Occipital lobe (tissue), 2 donors: Measurements from ENCODE around the gene SERP2. TPM values are rescaled to one million over a fixed set of nuclear protein-coding genes. Genes with fewer than 3 reads are reported as not detected.

ENCODE experiments used
- DNase-seq: peaks from one replicate; lab custom pipeline; 2025; lab: John Stamatoyannopoulos, UW
- total RNA-seq: library from RNA; depleted of rRNA; stranded (reverse); fragments of >200 nt; gene quantifications from one replicate; pipeline ENCODE4 v1.2.3, GENCODE V29; 2014

Gene SERP2
- total RNA-seq, 1 donor from 2014 or later, result 30.7 TPM

DNA sequence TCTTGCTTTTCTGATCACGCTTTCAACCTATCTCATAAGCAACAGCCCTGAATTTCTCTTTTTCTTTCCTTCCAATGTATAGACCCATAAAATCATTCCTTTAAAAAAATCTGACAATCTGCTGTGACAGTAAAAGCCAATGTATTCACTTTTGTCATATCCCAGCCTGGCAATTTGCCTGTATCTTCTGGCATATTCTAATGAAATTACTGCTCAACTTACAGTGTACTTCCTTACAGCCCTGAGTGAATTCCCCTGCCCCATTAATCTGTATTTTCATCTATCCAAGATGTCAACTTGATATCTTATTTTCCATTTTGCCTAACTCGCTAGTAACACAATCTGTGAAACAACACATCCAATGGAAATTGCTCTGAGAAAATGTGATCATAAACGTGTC is 18.0 kb upstream of the SERP2 start:
- DNase-seq, result no peak

DNA sequence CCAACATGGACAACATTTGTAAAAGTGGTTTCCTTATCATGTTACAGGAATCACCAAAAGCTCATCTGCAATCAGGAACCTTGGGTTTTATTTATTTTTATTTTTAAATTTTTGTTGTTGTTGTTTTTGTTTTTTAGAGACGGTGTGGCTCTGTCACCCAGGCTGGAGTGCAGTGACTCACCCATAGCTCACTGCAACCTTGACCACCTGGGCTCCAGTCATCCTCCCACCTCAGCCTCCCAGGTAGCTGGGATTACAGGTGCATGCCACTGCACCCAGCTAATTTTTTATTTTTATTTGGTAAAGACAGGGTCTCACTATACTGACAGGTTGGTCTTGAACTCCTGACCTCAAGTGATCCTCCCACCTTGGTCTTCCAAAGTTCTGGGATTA is 13.6 kb upstream of the SERP2 start:
- DNase-seq, result no peak

DNA sequence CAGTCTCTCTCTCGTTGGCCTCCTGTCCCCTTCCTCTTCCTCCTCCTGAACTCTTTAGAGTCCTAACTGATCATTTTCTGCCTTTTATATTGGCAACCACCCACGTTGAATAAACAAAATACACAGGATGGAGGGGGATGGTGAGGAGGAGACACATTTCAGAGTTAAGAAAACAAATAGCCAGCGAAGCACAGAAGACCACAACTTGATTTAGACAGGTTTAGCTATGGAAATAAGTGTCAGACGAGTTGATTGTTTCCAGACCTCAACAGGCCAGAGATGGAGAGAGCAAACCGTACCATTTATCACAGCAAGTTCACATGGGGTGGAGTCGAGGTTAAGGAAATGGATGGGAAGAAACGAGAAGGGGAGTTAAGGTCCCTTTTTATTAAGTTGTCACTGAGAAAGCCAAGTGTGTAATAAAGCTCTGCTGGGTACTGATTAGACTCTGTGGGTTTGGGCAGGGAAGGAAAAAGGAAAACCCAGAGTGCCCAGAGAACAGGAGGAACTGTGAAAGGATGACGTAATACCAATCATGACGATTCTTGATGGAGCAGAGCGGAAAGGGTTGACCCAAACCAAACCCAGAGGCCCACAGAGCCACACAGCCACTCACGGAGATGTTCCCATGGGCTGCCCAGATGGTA is 11.1 kb upstream of the SERP2 start:
- no peak for DNase-seq

DNA sequence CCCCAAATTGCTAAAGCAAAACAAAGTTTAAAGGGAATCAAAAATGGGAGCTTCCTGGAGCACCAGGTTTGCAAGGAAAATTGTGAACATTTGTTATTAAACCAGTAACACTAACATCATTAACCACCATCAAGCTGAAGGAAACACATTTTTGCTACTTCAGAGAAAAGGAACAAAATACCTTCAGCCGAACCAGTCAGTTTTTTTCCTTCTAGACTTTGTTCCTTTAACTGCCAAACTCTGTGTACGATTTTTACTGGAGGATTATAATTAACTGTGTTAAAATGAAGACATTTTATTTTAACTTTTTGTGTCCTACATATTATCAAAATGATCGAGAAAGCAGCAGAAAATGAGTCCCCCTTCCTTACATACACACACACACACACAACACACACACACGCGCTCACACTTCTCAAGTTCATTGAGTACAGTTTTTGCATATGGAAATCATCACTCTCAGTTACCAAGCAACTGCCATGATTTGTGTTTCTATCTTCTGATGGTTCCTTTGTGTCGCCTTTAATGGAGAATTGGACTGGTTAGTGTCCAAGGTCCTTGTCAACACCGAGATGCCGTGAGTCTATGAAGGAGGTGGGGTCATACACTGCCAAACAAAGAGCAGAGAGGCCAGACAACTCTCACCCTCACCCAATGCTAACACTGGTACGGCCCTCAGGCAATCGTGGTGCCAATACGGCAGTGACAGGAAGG is 9.8 kb upstream of the SERP2 start:
- no peak for DNase-seq

DNA sequence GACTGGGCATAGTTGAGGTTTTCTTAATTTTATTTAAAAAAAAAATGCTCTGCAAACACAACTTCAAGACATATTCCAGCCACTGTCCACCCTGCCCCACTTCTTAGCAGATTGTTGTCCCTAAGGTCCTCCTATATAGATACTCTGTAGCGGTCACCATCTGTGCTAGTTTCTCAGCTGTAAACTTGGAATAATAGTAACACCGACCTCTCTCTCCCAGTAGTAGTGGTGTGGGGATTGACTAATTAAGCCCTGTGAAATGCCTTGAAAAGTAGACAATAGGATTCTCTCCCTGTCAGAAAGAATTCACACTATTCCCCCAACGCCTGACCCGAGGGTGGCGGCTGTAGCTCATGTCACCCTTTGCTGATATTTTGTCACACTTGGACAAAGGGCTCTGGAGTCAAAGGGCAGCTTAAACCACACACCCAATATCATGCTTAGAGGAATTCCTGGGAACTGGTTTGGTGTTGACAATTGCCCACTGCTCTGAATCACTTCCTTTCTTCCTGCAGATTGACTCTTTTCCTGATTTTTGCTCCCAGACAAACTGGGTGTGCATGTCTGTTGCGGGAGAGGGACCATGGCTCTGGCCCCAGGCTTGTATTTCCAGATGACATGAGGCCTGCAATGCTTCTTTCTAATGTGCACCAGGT is 9.2 kb upstream of the SERP2 start:
- no peak for DNase-seq

DNA sequence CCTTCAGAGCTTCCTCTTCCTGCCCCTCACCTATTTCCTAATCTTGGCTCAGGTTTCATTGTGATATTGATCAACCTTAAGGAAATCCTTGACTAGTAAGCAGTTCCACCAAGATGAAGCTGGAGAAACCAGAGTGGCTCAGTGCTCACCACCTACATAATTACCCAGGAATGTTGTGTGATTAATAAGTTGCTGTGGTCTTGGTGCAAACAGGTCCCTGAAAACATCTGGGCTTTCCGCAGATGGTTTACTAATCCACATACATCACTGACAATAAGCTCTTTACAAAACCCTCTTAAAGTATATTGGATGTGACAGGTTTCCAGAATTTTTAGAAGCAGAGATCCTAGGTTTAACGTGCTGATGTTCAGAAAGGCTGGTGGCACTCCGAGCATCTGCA is 8.6 kb upstream of the SERP2 start:
- DNase-seq, result no peak

DNA sequence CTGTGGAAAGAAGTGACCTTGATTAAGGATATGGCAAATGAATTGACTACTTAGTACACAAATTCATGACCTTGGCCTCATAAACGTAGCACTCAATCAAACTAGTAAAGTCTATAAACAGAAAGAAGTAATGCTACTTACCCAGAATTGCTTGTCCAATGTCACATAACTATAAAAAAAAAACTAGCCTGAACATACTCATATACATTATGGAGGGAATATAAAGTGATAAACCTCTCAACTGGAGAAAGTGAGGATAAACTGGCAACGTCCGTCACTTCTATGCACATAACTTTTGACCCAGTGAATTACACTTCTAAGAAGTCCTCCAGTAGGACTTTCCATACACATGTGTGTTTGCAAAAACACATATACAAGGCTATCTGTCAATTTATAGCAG is 7.7 kb upstream of the SERP2 start:
- no peak for DNase-seq

DNA sequence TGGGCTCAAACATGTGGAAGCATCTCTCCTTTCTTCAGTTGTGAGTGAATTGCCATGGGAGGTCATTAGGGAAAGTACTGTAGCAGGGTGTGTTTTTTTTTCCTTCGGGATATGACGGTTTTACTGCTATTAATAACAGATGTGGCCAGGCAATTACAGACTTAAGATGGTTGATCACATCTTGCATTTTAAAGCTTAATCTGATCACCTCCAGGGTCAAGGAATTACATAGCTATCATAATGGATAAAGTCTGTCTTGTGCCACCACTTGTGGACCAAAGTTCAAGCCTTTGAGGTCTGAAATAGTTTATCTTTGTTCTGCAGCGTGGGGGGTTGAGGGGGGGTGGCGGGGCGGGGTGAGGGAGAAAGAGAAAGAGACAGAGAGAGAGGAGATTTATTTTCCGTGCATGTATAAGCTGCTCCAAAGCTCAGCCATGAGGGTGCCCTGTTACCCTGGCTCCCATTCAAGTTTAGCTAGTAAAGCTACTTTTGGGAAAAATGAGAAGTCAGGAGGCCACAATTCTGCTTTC is 5.5 kb upstream of the SERP2 start:
- no peak for DNase-seq

DNA sequence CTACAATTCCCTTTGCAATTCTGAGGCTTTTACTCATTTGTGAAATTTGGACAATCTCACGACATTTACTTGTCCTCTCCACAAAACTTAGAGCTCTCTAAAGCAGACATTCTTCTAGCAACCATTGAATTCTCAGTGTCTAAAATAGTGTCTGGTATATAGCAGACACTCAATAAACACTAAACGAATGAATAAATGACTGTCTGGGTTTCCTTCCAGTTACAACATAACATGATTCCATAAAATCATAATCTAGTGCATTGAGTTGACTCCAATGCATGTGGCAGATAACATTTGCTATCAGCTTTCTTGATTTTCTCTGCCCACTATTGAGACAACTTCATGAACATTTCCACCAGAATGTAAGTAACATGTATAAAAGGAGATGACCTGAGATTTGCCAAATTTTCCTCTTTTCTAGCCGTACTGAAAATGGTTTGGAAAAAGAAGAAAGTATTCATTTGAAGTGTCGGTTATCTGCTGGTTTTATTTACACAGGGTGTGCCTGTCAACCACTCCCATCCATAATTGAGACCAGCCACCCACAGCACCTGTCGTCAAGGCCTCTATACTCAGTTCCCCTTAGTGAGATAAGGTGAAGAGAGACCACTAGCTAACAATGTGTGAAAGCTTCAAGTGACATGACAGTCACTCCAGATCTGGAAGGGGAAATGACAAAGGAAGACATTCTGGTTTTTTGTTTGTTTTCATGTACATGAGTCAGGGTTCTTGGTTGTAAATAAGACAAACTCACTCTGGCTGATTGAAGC is 4.8 kb upstream of the SERP2 start:
- no peak for DNase-seq

DNA sequence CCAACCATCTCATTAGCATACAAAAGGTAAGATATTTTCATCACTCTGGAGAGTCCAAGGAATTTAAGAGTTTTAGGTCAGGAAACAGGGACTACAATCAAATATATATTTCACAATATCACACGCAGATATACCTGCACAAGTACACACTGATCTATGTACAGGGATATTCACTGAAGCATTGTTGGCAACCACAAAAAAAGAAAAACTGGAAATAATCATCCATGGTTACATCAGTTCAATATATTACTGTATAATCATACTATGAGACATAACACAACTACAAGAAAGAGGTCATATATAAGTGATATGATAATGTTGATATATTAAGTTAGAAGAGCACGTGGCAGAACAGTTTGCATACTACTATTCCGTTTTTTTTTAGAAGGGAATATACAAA is 2.2 kb upstream of the SERP2 start:
- no peak for DNase-seq

DNA sequence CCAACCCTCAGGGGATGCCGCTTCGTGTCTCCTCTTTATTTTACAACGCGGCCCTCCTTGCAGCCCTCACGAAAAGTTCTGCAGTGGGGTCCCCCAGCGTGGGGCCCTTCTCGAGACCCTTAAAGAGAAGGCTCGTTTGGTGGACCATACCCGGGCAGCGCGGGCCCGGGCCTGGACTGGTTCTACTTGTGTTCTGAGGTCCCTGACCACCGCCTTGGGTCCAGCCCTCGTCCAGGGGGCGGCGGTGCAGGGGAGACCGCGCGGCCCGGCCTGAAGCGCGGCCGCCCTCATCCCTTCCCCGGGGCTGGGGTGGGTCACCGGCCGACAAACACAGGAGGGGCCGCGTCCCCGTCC is 400 bp upstream of the SERP2 start:
- DNase-seq, result no peak

DNA sequence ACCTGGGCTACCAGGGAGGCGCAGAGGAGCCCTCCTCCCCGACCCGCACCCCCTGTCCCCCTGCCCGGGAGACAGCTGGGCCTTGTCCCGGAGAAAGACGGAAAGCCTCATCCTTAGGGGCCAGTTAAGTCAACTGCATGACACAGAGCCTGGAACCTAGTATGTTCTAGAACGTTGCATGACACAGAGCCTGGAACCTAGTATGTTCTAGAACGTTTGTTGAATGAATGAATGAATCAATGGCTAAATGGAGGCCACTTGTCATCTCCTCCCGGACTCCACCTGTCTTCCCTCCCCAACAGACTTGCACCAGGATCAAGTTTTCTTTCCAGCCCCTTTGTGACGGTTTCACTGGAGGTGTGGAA is 706 bp downstream of the SERP2 start:
- DNase-seq, result no peak

DNA sequence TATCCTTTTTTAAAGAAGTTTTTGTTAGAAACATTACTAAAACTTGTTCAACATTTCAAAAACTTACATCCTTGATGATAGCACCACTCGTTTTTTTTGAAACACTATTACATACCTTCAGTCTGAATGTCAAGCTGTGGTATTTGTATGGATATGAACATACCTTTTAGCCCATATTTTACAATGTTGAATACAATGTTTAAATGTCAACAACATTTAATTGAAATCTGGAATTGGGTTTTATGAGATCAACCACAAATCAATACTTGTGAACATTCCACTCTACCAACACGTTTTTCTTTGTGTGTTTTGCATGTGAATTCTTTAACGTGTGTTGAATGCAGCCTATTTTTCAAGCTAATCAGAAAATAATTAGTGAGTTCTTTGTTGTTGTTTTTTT is 4.7 kb downstream of the SERP2 start:
- no peak for DNase-seq

DNA sequence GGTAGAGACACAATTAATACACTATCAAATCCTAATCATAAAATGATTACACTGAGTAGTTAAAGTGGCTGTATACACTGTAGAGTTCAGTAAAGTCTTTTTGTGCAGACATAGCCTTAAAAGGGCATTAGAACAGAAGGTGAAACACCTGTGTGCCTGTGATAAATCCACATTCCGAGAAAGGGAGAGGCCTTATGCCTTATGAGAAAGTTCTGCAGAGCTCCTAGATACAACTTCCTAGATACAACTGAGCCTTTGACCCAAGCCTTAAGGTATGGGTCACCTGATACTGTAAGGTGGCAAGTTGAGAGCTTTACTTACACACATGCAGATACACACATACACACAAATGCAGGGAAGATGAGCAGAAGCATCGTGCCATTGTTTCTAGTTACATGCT is 6.3 kb downstream of the SERP2 start:
- DNase-seq, result no peak

DNA sequence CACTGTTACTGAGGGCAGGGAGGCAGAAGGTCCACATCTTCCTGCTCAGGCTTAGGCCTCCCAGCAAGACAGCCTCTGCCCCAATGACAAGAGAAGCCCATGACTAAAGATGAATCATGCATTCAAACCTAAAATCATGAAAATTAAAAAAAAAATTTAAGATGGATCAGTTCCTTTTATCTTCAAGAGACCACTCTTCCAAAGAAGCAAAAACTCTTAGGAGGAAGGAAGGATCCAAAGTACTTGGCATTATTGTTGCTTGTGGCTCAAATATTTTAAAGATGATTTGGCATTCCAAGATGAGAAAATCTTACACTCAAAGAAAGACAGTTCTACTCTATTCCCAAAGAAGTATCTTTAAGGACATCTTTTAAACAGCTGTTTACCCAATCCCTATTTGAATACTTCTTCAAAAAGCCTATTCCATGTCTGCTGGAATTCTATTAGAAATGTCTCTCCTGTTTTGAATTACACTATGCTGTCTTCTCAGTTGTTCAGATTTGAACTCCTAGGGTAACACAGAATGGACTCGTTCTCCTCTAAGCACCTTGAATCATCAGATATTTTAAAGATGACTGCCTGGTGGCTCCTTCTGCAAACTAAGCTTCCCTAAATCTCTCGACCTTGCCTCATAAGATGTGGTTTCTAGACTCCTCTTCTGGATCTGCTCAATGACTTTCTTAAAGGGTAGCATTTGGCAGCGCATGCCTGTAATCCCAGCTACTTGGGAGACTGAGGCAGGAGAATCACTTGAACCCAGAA is 7.0 kb downstream of the SERP2 start:
- DNase-seq, result no peak

DNA sequence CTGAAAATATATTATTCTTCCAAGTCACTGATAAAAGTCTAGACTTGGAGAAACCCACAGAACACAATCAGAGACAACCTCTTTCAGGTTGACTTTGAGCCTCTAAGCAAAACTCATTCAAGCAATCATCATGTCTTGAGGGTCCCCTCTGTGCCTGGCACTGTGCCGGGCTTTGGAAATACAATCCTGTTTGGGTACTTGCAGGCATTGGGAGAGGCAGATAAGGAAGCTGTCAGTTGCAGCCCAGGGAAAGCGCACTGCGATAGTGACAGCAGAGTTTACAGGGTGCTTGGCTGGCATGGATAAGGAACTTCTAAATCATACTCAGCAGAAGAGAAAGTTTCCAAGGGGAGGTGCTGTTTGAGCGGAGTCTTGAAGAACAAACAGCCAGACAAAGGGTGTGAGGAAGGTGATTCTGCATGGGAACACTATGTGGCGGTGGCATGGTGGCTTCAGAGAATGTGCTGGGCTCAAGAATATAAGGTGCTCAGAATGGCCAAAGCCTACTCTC is 9.1 kb downstream of the SERP2 start:
- no peak for DNase-seq

DNA sequence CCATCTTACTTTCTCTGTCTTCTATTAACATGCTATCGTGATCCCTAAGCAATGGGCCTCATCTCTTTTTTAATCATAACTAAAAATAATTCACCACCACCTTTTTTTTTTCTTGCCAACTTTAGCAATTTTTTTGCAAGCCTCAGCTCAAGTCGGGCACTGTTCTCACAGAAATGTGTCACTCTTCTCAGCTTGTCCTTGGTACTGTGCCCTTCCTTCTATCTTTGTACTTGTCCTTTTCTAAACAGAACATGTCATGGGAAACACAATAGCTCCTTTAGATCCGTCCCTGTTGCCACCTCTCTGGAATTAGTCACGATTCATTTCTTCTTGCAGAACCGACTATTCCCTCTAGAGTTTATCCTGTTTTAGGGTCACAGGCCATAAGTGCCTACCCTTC is 10.3 kb downstream of the SERP2 start:
- no peak for DNase-seq

DNA sequence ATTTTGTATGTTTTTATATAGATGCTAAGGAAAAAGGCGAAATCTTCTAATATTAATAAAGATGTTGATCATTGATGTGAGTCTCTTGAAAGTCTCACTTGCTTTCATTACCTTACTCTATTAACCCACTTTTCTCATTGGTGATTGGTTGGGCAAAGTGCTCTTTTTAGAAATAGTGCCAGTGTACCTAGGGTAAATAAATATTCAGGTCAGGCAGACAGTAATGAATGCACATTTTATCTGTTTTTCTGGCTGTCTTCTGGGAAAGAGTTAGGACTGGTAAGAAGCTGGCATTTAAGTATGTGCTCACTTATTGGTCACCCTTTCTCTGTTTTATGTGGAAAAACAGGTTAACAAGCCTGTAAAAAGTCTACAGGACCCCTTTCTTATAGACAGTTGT is 11.2 kb downstream of the SERP2 start:
- DNase-seq, result no peak

DNA sequence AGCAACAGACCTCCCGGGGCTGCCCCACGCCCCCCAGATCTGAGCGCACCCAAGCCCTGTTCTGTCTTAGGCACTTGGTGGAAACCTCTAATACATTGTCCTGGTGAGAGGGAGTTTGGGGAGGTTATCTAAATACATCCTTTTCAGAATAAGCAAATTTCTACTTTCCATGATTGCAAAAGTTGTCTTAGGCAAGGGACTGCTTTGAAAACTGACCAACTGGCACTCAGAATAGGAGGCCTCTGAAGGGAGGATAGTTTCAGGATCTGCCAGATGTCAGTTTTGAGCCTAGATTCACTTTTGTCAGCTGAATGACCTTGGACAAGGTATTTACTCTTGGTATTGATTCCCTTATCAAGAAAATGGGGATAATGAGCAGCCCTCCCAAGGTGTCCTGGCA is 11.8 kb downstream of the SERP2 start:
- DNase-seq, result no peak

DNA sequence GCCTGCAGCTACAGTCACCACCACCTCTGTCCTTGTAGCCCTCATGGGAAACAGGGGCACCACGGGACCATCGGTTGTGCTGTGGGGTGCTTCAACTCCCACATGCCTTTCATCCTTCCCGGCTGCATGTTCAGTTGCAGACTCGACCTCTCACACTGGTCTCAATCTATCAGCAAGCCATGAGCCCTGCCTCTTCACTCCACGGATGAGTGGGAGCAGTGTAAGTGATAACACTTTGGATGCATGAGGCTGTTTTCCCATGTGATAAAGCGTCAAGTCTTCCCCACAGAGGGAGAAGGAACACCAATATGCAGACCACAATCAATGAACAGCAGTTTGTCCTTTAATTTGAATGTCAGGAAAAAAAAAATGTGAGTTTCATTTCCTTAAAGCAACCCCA is 12.2 kb downstream of the SERP2 start:
- DNase-seq, result no peak

DNA sequence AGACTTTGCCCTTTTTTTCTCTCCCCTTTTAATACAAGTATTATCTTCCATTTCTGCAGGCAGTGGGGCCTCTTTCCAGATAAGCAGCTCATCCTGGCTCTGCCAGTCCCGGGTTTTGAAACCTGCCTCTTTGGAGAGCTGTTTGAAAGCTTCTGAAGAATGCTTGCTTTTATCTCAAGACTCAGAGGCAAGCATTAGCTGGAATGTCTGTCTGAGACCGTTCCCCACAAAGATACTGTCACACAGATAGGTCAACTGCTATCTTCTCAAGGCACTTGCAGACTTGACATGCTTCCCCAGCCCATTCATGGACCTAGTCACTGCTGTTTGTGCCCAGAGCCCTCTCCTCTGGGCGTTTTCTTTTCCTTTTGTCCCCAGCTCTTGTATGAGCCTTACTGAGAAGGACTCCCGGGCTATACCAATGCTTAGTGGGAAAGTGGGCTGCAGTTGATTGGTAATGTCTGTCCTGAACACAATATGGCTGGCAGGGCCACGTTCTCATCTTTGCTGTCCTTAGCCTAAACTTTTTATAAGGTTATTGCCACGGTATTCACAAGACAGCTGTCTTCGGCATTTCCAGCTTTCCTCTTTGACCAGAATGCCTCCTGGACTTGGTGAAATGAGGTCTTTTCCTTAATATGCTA is 13.4 kb downstream of the SERP2 start:
- DNase-seq, result no peak
